ENCODE data around the gene HIP1R. TPM values are rescaled to one million over a fixed set of nuclear protein-coding genes. Genes with fewer than 3 reads are reported as not detected.

Gene HIP1R
- total and polyA plus RNA-seq, 10 of the 15 experiments (the other 5 are each of a cell fraction or from before 2014, with no cell fraction given), result 0.18 to 27.7 (median 11.7) TPM

DNA sequence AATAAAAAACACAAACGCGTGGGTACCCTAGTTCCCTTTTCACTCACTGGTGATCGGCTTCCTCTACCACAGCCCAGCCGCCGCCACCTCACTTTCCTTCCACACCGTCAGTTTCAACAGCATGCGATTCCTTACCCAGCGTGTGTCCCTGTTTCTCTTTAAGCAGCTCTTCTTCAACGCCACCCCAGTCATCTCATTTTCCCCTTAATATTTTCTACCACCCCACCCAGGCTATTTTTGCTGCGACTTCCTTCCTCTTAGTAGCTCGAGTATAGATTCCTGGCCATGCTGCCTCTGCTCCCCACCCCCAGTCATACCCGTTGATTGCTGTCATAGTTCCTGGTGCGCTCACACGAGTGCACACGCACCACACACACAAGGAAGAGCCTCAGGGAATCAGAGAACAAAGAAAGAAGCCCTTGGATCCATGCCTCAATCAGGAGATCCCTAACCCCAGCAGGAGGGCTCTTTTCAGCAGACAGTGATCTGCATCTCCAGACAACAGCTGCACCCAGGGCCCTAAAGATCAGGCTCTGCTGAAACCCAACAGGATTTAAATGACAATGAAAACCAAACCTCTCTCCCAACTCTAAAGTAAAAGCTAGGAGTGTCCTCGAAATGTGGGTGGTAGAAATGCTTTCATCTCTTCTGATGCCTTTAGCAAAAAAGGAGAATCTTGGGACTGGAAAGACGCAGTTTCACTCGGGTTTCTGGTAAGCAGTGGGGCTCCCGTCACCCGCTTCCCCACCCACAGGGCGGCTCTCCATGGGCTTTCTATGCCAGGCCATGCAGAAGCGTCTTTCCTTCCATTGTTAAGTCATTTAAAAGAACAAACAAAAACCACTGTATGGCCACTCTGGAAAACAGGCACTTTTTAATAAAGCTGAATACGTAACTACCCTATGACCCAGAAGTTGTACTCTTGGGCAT lies 36.9 kb downstream of the HIP1R start:
- no peaks in the 10 kb centered on the region for H3K9me3 ChIP-seq (replicated peaks; ENCODE audit: control insufficient read depth, insufficient read depth, low read length)
- peaks cover 45% of the 10 kb centered on the region for H3K4me1 ChIP-seq (ENCODE audit: control insufficient read depth, insufficient read depth, low read length)
- ATAC-seq (peak; percentile 52), FAIRE-seq (peak; percentile 94), DNase-seq (ENCODE audit: low read depth, low spot score) (peak; percentile 52)
- H3K36me3 ChIP-seq (ENCODE audit: control insufficient read depth in 2 of 2, insufficient read depth in 2 of 2, low read length in 1 of 2), result peaks cover 13 to 28% of the 10 kb centered on the region in 2 experiments; a peak in 3 of 4 replicates
- H3K27ac ChIP-seq (ENCODE audit: control insufficient read depth, insufficient read depth), result peak overlapping the region; percentile 64
- no TSS peak for BruUV-seq (replicated peaks)
- H3K27me3 ChIP-seq (replicated peaks in 1 of 2; ENCODE audit: control insufficient read depth in 2 of 2, insufficient read depth in 2 of 2, low read length in 1 of 2), result no peaks in the 10 kb centered on the region
- ChIA-PET SMC1A (ENCODE audit: uncharacterized antibody, unreplicated experiment) (interaction anchor here (0.9 to 4.6 kb wide), 14 partner anchors 9 to 660 kb away, joined by 3 to 64 read pairs (median 6); partner anchors contain the start of gene VPS37B), CTCF (interaction anchor here (0.6 to 4.2 kb wide), 18 partner anchors 8 to 369 kb away, joined by 3 to 20 read pairs (median 4); partner anchors contain the start of genes MPHOSPH9 and MTRFR), POLR2A (interaction anchor here (1.0 to 3.4 kb wide), 8 partner anchors 11 to 113 kb away, joined by 3 to 23 read pairs (median 6); partner anchors contain the start of gene ARL6IP4), RAD21 (ENCODE audit: unreplicated experiment) (interaction anchor here (0.6 to 3.7 kb wide), 13 partner anchors 8 to 490 kb away, joined by 3 to 18 read pairs (median 5); partner anchors contain the start of gene VPS37B)
- intact Hi-C loops (cut with micrococcal nuclease; ENCODE audit: unreplicated experiment), result loop anchor here (2.0 to 10.0 kb wide), 2 partner anchors 15 to 363 kb away; partner anchors contain the start of genes MPHOSPH9 and MTRFR
- H3K4me2 ChIP-seq (ENCODE audit: control insufficient read depth, insufficient read depth), result peak overlapping the region; percentile 93
- no peak overlapping the region; the same call in 1 of the 2 replicates for H2AFZ ChIP-seq (ENCODE audit: control insufficient read depth, low read depth, low read length)
- no peaks in the 10 kb centered on the region for H4K20me1 ChIP-seq (ENCODE audit: control insufficient read depth, insufficient read depth)
- WGBS (ENCODE audit: insufficient coverage, insufficient replicate concordance, low lambda C conversion rate, missing lambda C conversion rate), result 30% methylated on average over 23 of the region's 23 CpGs
- peaks cover 11% of the 10 kb centered on the region for H3K79me2 ChIP-seq (ENCODE audit: control insufficient read depth, insufficient read depth, low read length)
- peak overlapping the region; percentile 57; the same call in 1 of the 2 replicates for H3K4me3 ChIP-seq
- peak overlapping the region; percentile 62 for H3K9ac ChIP-seq (ENCODE audit: control insufficient read depth, insufficient read depth, low read length)
- in situ Hi-C loops (cut with MboI), result loop anchor here (25.0 kb wide), 1 partner anchor 365 kb away; the partner anchor contains the start of genes MPHOSPH9 and MTRFR
- TF ChIP-seq CHD2 (IDR thresholded peaks at IDR 0.05; ENCODE audit: borderline replicate concordance, low read depth, low read length), result no peak
- no peak for TF ChIP-seq CREB1 (IDR thresholded peaks at IDR 0.05; ENCODE audit: low read depth)
- no peak for TF ChIP-seq WRNIP1 (IDR thresholded peaks at IDR 0.05; ENCODE audit: borderline replicate concordance, low read depth, low read length)
- TF ChIP-seq, protein P1, sequence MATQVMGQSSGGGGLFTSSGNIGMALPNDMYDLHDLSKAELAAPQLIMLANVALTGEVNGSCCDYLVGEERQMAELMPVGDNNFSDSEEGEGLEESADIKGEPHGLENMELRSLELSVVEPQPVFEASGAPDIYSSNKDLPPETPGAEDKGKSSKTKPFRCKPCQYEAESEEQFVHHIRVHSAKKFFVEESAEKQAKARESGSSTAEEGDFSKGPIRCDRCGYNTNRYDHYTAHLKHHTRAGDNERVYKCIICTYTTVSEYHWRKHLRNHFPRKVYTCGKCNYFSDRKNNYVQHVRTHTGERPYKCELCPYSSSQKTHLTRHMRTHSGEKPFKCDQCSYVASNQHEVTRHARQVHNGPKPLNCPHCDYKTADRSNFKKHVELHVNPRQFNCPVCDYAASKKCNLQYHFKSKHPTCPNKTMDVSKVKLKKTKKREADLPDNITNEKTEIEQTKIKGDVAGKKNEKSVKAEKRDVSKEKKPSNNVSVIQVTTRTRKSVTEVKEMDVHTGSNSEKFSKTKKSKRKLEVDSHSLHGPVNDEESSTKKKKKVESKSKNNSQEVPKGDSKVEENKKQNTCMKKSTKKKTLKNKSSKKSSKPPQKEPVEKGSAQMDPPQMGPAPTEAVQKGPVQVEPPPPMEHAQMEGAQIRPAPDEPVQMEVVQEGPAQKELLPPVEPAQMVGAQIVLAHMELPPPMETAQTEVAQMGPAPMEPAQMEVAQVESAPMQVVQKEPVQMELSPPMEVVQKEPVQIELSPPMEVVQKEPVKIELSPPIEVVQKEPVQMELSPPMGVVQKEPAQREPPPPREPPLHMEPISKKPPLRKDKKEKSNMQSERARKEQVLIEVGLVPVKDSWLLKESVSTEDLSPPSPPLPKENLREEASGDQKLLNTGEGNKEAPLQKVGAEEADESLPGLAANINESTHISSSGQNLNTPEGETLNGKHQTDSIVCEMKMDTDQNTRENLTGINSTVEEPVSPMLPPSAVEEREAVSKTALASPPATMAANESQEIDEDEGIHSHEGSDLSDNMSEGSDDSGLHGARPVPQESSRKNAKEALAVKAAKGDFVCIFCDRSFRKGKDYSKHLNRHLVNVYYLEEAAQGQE (IDR thresholded peaks at IDR 0.05; ENCODE audit: low read depth, low read length), result no peak
- no peak for TF ChIP-seq SMAD1 (IDR thresholded peaks at IDR 0.05; ENCODE audit: low read depth, partially characterized antibody)
- TF ChIP-seq ASH2L (IDR thresholded peaks at IDR 0.05; ENCODE audit: borderline replicate concordance, low read depth), result no peak
- TF ChIP-seq E4F1 (IDR thresholded peaks at IDR 0.05; ENCODE audit: borderline replicate concordance, partially characterized antibody), result no peak
- no peak for TF ChIP-seq ZBED1 (IDR thresholded peaks at IDR 0.05; ENCODE audit: borderline replicate concordance)
- TF ChIP-seq POLR2A (IDR thresholded peaks at IDR 0.05; ENCODE audit: low read depth, low read length), result 0 out of 2 replicates have a peak, but pooled peaks have one; percentile 17
- TF ChIP-seq, protein P2, sequence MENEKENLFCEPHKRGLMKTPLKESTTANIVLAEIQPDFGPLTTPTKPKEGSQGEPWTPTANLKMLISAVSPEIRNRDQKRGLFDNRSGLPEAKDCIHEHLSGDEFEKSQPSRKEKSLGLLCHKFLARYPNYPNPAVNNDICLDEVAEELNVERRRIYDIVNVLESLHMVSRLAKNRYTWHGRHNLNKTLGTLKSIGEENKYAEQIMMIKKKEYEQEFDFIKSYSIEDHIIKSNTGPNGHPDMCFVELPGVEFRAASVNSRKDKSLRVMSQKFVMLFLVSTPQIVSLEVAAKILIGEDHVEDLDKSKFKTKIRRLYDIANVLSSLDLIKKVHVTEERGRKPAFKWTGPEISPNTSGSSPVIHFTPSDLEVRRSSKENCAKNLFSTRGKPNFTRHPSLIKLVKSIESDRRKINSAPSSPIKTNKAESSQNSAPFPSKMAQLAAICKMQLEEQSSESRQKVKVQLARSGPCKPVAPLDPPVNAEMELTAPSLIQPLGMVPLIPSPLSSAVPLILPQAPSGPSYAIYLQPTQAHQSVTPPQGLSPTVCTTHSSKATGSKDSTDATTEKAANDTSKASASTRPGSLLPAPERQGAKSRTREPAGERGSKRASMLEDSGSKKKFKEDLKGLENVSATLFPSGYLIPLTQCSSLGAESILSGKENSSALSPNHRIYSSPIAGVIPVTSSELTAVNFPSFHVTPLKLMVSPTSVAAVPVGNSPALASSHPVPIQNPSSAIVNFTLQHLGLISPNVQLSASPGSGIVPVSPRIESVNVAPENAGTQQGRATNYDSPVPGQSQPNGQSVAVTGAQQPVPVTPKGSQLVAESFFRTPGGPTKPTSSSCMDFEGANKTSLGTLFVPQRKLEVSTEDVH (IDR thresholded peaks at IDR 0.05; ENCODE audit: low read depth, partially characterized antibody), result no peak
- no peak for TF ChIP-seq RB1 (IDR thresholded peaks at IDR 0.05; ENCODE audit: borderline replicate concordance)
- TF ChIP-seq BRCA1 (IDR thresholded peaks at IDR 0.05; ENCODE audit: low read depth, low read length), result no peak
- TF ChIP-seq HDAC6 (IDR thresholded peaks at IDR 0.05; ENCODE audit: unreplicated experiment), result no peak

Measured in GM12878 (cell line).